NCI-H2029 (cell line): ENCODE data around the gene RASAL2.

Source experiments
- DNase-seq: peaks from one replicate; lab custom pipeline; 2025; lab: John Stamatoyannopoulos, UW

RASAL2 gene

GRCh38 chr1:178093951-178094738 lies at the start of gene RASAL2:
Gene RASAL2 (plus strand): TSS chr1:178094104. CDS start chr1:178094493, 389 bp downstream.
- DNase-seq = no peak

DNA sequence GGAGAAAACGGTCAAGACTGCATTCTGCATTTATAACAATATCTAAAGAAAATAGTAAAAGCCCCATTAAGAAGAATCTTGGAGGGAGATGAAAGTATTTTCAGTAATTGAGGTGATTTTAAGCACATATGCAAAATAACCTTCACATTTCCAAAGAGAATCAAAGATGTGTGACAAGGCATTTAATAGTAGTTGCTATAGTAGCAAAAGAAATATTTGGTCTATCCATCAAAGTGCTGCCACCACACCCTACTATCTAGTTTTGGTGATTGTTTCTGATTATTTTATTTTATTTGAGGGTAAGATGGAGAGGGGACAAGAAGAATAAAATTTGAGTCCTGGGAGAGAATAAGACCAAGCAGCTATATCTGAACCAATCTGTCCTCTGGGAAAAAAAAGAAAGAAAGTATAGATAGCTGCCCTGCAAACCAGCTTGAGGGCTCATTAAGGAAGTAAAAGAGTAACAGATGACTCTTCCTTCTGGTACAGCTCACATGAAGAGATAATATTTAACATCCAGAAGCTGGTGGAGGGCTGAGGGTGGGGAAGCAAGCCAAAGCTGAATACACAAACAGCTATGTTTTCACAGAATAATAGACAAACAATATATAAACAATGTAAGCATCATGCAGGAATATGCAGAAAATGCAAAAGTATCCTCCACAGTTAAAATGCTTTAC lies 47.2 kb upstream of the RASAL2 start:
- DNase-seq = no peak

DNA sequence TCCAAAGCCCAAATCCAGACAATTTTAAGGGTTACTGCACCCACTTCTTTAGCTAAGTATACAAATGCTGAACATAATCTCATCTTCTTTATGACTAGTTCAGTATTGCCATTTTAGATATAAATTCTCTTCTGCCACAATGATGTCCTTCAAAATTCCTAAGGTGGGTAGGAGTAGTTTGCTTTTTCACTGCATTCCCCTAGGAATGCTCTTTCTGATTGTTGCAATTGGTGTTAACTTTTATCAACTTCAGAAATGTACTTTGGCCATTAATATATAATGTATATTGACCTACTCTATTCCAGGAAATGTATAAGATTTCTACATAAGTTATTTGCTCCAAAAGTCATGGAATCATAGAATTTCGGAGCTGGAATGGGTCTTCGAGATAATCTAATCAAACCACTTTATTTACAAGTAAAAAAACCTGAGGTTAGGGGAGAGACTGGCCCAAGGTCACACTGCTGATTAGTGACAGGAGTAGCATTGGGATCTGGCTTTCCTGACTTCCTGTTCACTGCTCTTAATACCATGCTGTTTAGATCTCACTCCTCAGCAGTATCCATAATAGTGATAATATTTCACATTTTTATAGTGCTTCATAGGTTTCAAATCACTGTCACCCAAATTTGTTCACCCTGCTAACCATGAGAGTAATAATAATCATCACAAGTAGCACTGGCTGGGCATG lies 46.4 kb upstream of the RASAL2 start:
- DNase-seq = no peak

DNA sequence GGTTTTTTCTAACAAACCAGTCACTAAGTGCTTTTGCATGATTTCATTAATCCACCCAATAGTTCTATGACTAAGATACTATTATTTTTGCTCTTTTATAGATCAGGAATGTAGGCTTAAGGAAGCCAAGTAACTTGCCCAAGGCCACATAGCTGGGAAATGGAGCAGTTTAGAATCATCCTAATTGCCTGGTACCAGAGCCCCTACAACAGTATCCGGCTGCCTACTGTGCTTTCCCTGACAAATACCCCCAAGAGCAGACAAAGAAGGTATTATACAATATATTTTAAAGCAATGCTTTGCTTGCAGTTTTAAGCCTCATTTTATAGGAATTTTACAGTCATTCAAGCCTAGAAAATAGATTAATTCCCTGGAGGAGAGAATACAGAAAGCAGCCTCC lies 45.5 kb upstream of the RASAL2 start:
- DNase-seq = no peak

DNA sequence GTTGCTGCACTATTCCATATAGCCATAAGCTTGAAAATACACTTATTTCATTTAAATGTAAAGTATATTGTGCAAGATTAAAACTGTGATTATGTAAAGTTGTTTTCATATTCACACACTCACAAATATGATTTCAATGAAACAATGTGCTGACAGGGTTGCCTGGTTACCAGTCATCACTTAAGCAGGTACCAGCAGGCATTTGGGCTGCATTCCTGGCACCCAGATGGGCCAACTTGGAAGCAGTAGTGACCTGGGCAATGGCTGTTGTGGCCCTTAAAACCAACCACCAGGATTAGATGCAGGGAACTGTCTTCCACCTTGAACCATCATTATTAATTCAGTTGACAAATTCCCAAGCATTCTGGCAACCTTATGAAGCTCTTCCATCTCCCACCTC lies 45.0 kb upstream of the RASAL2 start:
- DNase-seq = no peak

- no peak for DNase-seq
Measured at GRCh38 chr1:178050084-178050483, 43.8 kb upstream of the RASAL2 start.

DNA sequence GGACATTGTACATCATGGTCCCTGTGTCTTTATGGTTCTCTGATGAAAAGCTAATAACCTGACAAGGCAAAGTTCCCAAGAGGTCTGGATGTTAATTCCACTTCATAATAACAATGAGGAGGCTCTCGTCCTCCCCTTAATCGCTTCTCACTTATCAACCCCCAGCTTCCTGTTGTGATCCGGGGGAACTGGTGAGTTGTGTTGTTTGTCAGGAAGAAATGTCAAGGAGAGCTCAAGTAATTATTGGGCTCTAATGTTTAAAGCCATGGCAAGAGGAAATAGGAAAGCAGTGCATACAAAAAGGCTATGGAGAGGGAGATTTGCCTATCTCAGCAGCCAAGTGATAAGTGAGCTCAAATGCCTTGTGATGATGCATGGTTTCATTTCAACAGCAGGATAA lies 42.8 kb upstream of the RASAL2 start:
- no peak for DNase-seq

GRCh38 chr1:178052650-178053461 lies 41.0 kb upstream of the RASAL2 start:
- DNase-seq = no peak

DNA sequence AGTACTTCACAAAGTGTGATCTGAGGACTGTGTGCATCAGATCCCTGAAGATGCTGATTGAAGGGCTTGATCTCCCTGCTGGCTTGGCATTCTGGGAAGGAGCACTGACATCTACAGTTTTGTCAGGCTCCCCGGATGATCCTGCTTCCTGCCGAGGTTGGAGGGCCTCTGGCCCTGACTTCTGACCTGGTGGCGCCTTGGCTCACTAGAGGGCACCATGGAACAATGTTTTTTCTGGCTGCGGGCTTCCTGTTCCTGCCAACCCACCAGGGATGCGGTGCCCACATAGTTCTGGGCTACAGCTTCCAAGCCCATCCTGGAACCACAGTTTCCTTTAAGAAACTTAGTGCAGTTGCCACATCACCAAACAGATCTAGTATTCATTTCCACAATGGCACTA lies 38.8 kb upstream of the RASAL2 start:
- DNase-seq = no peak

- no peak for DNase-seq
Measured at GRCh38 chr1:178055779-178056471, 38.0 kb upstream of the RASAL2 start.

DNA sequence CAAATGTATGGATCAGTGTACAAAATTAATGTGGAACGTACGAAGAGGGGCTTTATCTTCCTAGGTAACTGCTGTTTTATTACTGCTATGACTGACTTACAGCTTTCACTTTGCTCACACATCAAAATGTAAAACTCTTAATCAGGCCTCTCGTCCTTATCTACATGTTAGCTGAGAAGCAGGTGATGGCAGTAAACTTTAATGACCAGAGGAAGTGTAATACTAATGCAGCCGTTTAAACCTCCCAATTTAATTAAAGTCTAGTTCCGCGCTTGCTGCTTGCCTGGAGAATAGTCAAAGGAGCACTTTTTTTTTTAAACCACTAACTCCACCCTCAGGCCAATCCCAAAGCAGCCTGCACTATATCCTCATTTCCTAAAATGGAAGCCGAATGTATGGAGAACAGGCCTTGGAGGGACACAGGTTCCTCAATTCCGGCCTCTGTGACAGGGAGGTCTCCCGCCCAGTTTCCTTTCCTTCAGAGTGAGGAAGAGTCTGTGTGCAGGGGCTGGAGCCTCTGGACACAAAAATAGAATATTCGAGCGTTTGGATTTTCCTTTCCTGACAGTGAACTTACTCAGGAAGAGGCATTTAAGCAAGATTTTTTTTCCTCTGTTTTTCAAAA lies 36.7 kb upstream of the RASAL2 start:
- no peak for DNase-seq

DNA sequence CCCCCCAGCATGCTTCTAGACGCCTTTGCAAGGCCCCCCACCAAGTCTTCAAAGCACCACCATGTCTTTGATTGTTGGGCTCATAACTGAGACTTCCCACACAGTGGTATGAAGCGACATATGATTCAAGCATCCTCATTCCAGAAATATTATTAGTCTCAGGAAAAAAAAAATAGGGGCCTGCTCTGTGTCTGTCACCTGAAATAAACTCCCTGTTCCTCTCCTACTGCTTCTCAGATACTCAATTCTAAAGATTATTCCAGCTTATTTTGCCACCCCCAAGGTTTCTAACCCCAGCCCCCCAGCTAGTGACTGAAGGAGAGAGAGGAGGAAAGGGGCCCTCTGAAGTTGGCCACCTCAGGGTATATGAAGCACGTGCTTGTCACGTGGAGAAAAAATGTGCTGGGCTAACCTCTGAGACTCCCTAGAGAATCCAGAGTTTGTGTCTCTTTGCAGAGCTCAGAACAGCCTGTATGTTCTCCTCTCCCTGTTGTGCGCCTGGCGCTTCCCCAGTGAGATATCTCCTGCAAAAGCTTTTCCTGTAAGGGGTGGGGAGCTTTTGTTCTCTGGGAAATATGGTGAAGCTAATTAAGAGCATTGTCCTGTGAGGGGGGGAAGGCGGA lies 35.9 kb upstream of the RASAL2 start:
- no peak for DNase-seq

- DNase-seq = no peak
Measured at GRCh38 chr1:178060789-178061556, 32.9 kb upstream of the RASAL2 start.

GRCh38 chr1:178061620-178062019 lies 32.3 kb upstream of the RASAL2 start:
- DNase-seq = no peak

- no peak for DNase-seq
Measured at GRCh38 chr1:178064191-178064821, 29.6 kb upstream of the RASAL2 start.

- DNase-seq = no peak
Measured at GRCh38 chr1:178065250-178065649, 28.7 kb upstream of the RASAL2 start.

GRCh38 chr1:178066296-178066907 lies 27.5 kb upstream of the RASAL2 start:
- no peak for DNase-seq

DNA sequence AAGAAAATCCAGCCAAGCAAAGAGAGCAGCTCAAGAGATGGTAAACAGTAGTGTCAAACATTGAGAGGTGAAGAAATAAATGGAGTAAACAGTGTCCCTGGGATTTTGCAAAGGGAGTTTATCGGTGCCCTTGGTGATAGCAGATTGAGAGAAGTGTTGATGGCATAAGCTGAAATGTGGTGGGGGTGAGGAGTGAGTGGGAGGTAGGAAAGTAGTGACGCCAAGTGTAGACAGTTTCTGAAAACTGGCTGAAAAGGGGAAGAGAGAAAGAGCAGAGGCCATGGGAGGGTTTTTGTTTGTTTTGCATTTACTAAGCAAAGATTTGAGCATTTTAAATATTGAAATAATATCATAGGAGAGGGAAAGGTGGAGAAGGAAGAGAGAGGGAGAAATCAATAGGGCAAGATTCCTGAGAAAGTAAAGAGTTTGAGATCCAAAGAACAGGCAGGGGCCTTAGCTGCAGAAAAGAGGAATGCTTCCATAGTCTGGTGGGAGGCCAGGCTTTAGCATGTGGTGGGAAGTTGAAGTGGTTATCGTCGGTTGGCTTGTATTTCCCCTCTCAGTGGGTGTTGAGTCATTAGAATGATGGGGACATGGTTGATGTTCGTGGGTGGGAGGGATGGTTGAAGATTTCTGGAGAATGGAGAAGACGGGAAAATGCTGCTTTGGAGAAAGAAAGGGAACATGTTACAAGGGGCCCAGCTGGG lies 26.8 kb upstream of the RASAL2 start:
- no peak for DNase-seq
